A549 (cell line): ENCODE measurements around the gene LGR6. TPM values are rescaled to one million over a fixed set of nuclear protein-coding genes. Genes with fewer than 3 reads are reported as not detected.

Experiments used
- ATAC-seq, 2 experiments: fragments of 200-7000 bp in 1 of 2; fragments of >200 bp in 1 of 2; cut with Nextera tagmentation in 1 of 2; cut with Tn5 transposase in 1 of 2; 3 replicates each; pipeline versions ENCODE4 v1.8.0 to v1.9.1; 2018 to 2020; ENCODE audit warnings: mild to moderate bottlenecking in 1 of 2, moderate library complexity in 1 of 2
- CTCF ChIA-PET: fragments of 300-600 bp; sonication (Branson Sonifier 250); formaldehyde crosslinking; extraction: SDS; loops from one replicate; lab custom pipeline; 2021; ENCODE audit warnings: antibody characterized with exemption, inconsistent platforms; lab: Yijun Ruan, JAX
- POLR2A ChIA-PET: fragments of 350-600 bp; formaldehyde crosslinking; extraction: SDS; loops from one replicate; lab custom pipeline; 2021; ENCODE audit warnings: antibody characterized with exemption, inconsistent platforms; lab: Yijun Ruan, JAX
- DNase-seq, 2 experiments: peaks; one replicate each; pipeline versions ENCODE4 v3.0.0 to v3.0.0-alpha.2; 2011 to 2016; ENCODE audit warnings: low read depth in 1 of 2, low spot score in 1 of 2
- FAIRE-seq: peaks from 2 replicates; lab custom pipeline; 2011; peaks lifted over from hg19 to GRCh38; lab: Jason Lieb, UNC
- H3K27ac ChIP-seq, 2 experiments: fragments of >200 bp; sonication (Bioruptor Twin); formaldehyde crosslinking; 3 replicates each; pipeline ENCODE4 v1.5.1; 2016 to 2017
- H3K4me1 ChIP-seq: fragments of >200 bp; sonication (Bioruptor Twin); formaldehyde crosslinking; 3 replicates; pipeline ENCODE4 v1.6.1; 2016
- H3K4me2 ChIP-seq: fragments of >200 bp; sonication (Bioruptor Twin); formaldehyde crosslinking; 3 replicates; pipeline ENCODE4 v1.6.1; 2016
- H3K4me3 ChIP-seq: fragments of >200 bp; sonication (Bioruptor Twin); formaldehyde crosslinking; 3 replicates; pipeline ENCODE4 v1.5.1; 2016
- H3K9me3 ChIP-seq: fragments of >200 bp; sonication (Bioruptor Twin); formaldehyde crosslinking; 3 replicates; pipeline ENCODE4 v1.6.1; 2016
- BHLHE40 ChIP-seq: IDR thresholded peaks from 2 replicates; pipeline ENCODE4 v1.6.1; 2012; ENCODE audit warnings: low read depth, low read length, inconsistent platforms
- CEBPB ChIP-seq, 2 experiments: fragments of >200 bp in 1 of 2; sonication (Bioruptor Twin) in 1 of 2; formaldehyde crosslinking in 1 of 2; IDR thresholded peaks; 2 replicates each; pipeline ENCODE4 v1.6.1; 2012 to 2016
- CHD2 ChIP-seq: fragments of 150-350 bp; IDR thresholded peaks from 2 replicates; pipeline ENCODE4 v1.6.1; 2014; ENCODE audit warnings: low read length; ENCODE audit not compliant: partially characterized antibody
- CHD4 ChIP-seq: fragments of 200-600 bp; sonication (generic); IDR thresholded peaks from 2 replicates; pipeline ENCODE4 v1.6.1; 2016; ENCODE audit warnings: antibody characterized with exemption, mild to moderate bottlenecking, borderline replicate concordance
- EP300 ChIP-seq, 2 experiments: fragments of >200 bp; sonication (Bioruptor Twin); formaldehyde crosslinking; IDR thresholded peaks; 2 replicates in 1 of 2; 3 replicates in 1 of 2; pipeline ENCODE4 v1.6.1; 2016 to 2017
- ESRRA ChIP-seq: fragments of 150-350 bp; IDR thresholded peaks from 2 replicates; pipeline ENCODE4 v1.6.1; 2014; ENCODE audit warnings: mild to moderate bottlenecking, low read length, borderline replicate concordance
- GATA3 ChIP-seq: IDR thresholded peaks from 2 replicates; pipeline ENCODE4 v1.6.1; 2012; ENCODE audit warnings: borderline replicate concordance
- HOXA7 ChIP-seq: fragments of 250-450 bp; sonication (Bioruptor Pico); IDR thresholded peaks from 2 replicates; pipeline ENCODE4 v1.5.0; 2020; ENCODE audit warnings: mild to moderate bottlenecking, moderate library complexity
- HOXB5 ChIP-seq: fragments of 250-450 bp; sonication (Bioruptor Pico); IDR thresholded peaks from 2 replicates; pipeline ENCODE4 v1.5.0; 2020; ENCODE audit warnings: mild to moderate bottlenecking, moderate library complexity
- JUN ChIP-seq, 2 experiments: fragments of >200 bp; sonication (Bioruptor Twin); formaldehyde crosslinking; IDR thresholded peaks; 2 replicates in 1 of 2; 3 replicates in 1 of 2; pipeline ENCODE4 v1.6.1; 2016 to 2017
- KDM5A ChIP-seq: fragments of 200-600 bp; sonication (generic); IDR thresholded peaks from 2 replicates; pipeline ENCODE4 v1.6.1; 2016; ENCODE audit warnings: antibody characterized with exemption, mild to moderate bottlenecking
- MAZ ChIP-seq: fragments of 150-350 bp; IDR thresholded peaks from 2 replicates; pipeline ENCODE4 v1.6.1; 2014; ENCODE audit warnings: antibody characterized with exemption, low read depth, low read length, borderline replicate concordance
- NFE2L2 ChIP-seq: fragments of 150-350 bp; conservative IDR thresholded peaks from 2 replicates; pipeline ENCODE4 v1.6.1; 2014; ENCODE audit warnings: low read length
- PHF8 ChIP-seq: fragments of 200-600 bp; sonication (generic); IDR thresholded peaks from 2 replicates; pipeline ENCODE4 v1.6.1; 2016; ENCODE audit warnings: low read depth, mild to moderate bottlenecking, antibody characterized with exemption, moderate library complexity, borderline replicate concordance
- POLR2A ChIP-seq: IDR thresholded peaks from 2 replicates; pipeline ENCODE4 v1.6.1; 2012; ENCODE audit warnings: mild to moderate bottlenecking, low read length
- POLR2AphosphoS2 ChIP-seq: conservative IDR thresholded peaks from 2 replicates; pipeline ENCODE4 v1.6.1; 2012; ENCODE audit warnings: low read length, improper control_type of control experiment, inconsistent platforms
- RAD21 ChIP-seq, 2 experiments: fragments of >200 bp in 1 of 2; sonication (Bioruptor Twin) in 1 of 2; formaldehyde crosslinking in 1 of 2; IDR thresholded peaks in 1 of 2; conservative IDR thresholded peaks in 1 of 2; 2 replicates in 1 of 2; 3 replicates in 1 of 2; pipeline ENCODE4 v1.6.1; 2012 to 2018; ENCODE audit warnings: inconsistent platforms in 1 of 2
- RFX5 ChIP-seq: fragments of 450-650 bp; IDR thresholded peaks from 2 replicates; pipeline ENCODE4 v1.7.1; 2014; ENCODE audit warnings: antibody characterized with exemption, mild to moderate bottlenecking, moderate library complexity
- SMC3 ChIP-seq: fragments of >200 bp; sonication (Bioruptor Twin); formaldehyde crosslinking; IDR thresholded peaks from 3 replicates; pipeline ENCODE4 v1.6.1; 2018; ENCODE audit warnings: inconsistent platforms
- ZC3H11A ChIP-seq: fragments of 450-650 bp; IDR thresholded peaks from 2 replicates; pipeline ENCODE4 v1.6.1; 2014; ENCODE audit warnings: antibody characterized with exemption, mild to moderate bottlenecking
- ZFP36 ChIP-seq: fragments of 450-650 bp; IDR thresholded peaks from 2 replicates; pipeline ENCODE4 v1.6.1; 2014; ENCODE audit warnings: borderline replicate concordance; ENCODE audit not compliant: partially characterized antibody
- ZNF302 ChIP-seq: fragments of 250-450 bp; sonication (Bioruptor Pico); IDR thresholded peaks from 2 replicates; pipeline ENCODE4 v1.9.0; 2021; ENCODE audit warnings: inconsistent platforms, mild to moderate bottlenecking, moderate library complexity
- ZSCAN20 ChIP-seq: fragments of 250-450 bp; sonication (Bioruptor Pico); IDR thresholded peaks from 2 replicates; pipeline ENCODE4 v1.8.0; 2022; ENCODE audit warnings: mild to moderate bottlenecking, moderate library complexity
- WGBS: methylation state at CpG from one replicate; pipeline ENCODE4 v1.1.6; 2017; ENCODE audit errors: missing lambda C conversion rate; 5-methylcytosine and 5-hydroxymethylcytosine counted together
- polyA plus RNA-seq, 4 experiments: library from polyadenylated mRNA; depleted of rRNA in 3 of 4; stranded (reverse); fragments of >200 nt; fragmentation: RNase III in 1 of 4; extraction: RNeasy Plus Mini Kit Qiagen cat#74134 plus additional on column Dnase treatment in 1 of 4; gene quantifications; 2 replicates in 3 of 4; 3 replicates in 1 of 4; pipeline ENCODE4 v1.2.3, GENCODE V29; 2011 to 2017
- TF ChIP-seq, protein P1 (sequence below): fragments of 250-450 bp; sonication (Bioruptor Pico); IDR thresholded peaks from 2 replicates; pipeline ENCODE4 v1.5.0; 2021; ENCODE audit warnings: mild to moderate bottlenecking, moderate library complexity, borderline replicate concordance
- TF ChIP-seq, protein P2 (sequence below): fragments of >200 bp; sonication (Bioruptor Twin); formaldehyde crosslinking; IDR thresholded peaks from 3 replicates; pipeline ENCODE4 v1.5.1; 2016
- TF ChIP-seq, protein P3 (sequence below): fragments of 450-650 bp; IDR thresholded peaks from 2 replicates; pipeline ENCODE4 v1.6.1; 2014; ENCODE audit warnings: antibody characterized with exemption
- TF ChIP-seq, protein P4 (sequence below): IDR thresholded peaks from 2 replicates; pipeline ENCODE4 v1.6.1; 2012; ENCODE audit warnings: low read depth, borderline replicate concordance
- TF ChIP-seq, protein P5 (sequence below): IDR thresholded peaks from 2 replicates; pipeline ENCODE4 v1.6.1; 2012

Gene LGR6
- polyA plus RNA-seq, 2 of the 4 experiments (the other 2 are of a cell fraction) = 0.84 to 1.1 TPM

DNA sequence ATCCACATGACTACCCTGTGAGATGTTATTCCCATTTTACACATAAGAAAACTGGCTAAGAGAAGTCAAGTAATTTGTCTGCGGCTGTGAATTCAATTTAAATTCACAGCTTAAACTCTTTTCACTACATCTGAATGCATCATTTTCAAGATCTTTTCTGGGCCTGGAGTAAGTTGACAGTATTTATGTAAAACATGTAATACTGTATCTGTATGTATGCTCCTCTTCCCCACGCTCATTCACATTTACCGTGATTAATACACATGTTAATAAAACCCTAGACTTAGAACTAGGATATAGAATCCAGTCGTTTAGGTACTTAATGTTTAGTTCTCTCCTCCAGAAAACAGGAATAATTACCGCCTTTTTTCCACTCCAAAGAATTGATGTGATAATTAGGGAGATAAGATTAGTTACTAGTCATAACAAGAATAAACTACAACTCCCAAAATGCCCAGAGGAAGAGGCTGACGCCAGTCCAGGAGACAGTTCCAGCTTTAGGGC is 154.5 kb downstream of the LGR6 start:
- peak overlapping the region; percentile 4 to 17; a peak in 1 of 6 replicates for H3K27ac ChIP-seq
- 47% methylated on average over 6 of the region's 6 CpGs for WGBS
- peak overlapping the region; percentile 60 for H3K4me2 ChIP-seq
- ATAC-seq (no peak), DNase-seq (no peak), FAIRE-seq (no peak)
- TF ChIP-seq ESRRA (no peak), ZC3H11A (no peak), EP300 (IDR thresholded peaks at IDR 0.05) (no peak), ZNF302 (no peak), GATA3 (no peak), PHF8 (no peak), ZFP36 (no peak), SMC3 (no peak), POLR2AphosphoS2 (no peak), KDM5A (no peak), BHLHE40 (no peak)
- TF ChIP-seq, protein P1, sequence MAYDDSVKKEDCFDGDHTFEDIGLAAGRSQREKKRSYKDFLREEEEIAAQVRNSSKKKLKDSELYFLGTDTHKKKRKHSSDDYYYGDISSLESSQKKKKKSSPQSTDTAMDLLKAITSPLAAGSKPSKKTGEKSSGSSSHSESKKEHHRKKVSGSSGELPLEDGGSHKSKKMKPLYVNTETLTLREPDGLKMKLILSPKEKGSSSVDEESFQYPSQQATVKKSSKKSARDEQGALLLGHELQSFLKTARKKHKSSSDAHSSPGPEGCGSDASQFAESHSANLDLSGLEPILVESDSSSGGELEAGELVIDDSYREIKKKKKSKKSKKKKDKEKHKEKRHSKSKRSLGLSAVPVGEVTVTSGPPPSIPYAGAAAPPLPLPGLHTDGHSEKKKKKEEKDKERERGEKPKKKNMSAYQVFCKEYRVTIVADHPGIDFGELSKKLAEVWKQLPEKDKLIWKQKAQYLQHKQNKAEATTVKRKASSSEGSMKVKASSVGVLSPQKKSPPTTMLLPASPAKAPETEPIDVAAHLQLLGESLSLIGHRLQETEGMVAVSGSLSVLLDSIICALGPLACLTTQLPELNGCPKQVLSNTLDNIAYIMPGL (CRISPR knock-in tag) = no peak
- TF ChIP-seq, protein P2, sequence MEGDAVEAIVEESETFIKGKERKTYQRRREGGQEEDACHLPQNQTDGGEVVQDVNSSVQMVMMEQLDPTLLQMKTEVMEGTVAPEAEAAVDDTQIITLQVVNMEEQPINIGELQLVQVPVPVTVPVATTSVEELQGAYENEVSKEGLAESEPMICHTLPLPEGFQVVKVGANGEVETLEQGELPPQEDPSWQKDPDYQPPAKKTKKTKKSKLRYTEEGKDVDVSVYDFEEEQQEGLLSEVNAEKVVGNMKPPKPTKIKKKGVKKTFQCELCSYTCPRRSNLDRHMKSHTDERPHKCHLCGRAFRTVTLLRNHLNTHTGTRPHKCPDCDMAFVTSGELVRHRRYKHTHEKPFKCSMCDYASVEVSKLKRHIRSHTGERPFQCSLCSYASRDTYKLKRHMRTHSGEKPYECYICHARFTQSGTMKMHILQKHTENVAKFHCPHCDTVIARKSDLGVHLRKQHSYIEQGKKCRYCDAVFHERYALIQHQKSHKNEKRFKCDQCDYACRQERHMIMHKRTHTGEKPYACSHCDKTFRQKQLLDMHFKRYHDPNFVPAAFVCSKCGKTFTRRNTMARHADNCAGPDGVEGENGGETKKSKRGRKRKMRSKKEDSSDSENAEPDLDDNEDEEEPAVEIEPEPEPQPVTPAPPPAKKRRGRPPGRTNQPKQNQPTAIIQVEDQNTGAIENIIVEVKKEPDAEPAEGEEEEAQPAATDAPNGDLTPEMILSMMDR = no peak
- H3K9me3 ChIP-seq = no peaks in the 10 kb centered on the region
- H3K4me3 ChIP-seq = no peak overlapping the region; the same call in 1 of the 3 replicates
- H3K4me1 ChIP-seq = peaks cover 37% of the 10 kb centered on the region
- ChIA-PET POLR2A (no interaction called here), CTCF (interaction anchor here (0.6 to 2.4 kb wide), 4 partner anchors 18 to 444 kb away, joined by 3 to 12 read pairs (median 4); no protein-coding TSS in a partner anchor)

DNA sequence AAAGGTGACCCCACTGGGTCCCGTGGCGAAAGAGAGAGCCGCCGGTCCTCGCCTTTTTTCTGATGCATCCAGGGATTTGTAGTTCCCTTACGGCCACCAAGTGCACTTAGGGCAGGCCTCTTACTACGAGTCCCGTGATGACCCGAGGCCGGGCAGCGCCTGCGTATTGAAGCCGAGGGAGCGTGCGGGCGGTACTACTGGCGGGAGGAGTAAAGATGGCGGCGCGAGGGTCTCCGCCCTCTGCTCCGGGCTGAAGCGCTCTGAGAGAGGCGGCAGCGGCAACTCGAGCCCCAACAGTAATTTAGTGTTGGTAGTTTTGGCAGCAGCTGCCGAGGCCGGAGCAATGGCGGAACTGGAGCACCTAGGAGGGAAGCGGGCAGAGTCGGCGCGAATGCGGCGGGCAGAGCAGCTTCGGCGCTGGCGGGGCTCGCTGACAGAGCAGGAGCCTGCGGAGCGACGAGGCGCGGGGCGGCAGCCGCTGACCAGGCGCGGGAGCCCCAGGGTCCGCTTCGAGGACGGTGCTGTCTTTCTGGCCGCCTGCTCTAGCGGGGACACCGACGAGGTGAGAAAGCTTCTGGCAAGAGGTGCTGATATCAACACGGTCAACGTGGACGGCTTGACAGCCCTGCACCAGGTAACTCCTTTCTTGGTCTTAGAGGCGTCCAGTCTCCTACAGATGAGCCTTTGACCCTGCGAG is 155.1 kb downstream of the LGR6 start, which contains the start of gene PPP1R12B:
TSS of gene PPP1R12B (plus strand) at position 191 of the 697 bp plus-strand sequence. CDS start at position 344, 153 bp downstream.
- ChIA-PET CTCF (interaction anchor here (0.6 to 2.4 kb wide), 6 partner anchors 17 to 370 kb away, joined by 3 to 12 read pairs (median 4); partner anchors contain the start of gene LGR6), POLR2A (no interaction called here)
- DNase-seq = peak; percentile 86 to 99
- Histone ChIP-seq H3K4me3 (peak within 1 kb of the TSS; percentile 86), H3K4me2 (peak within 1 kb of the TSS; percentile 88), H3K4me1 (peaks cover 38% of the 10 kb centered on the region), H3K9me3 (no peaks in the 10 kb centered on the region), H3K27ac (peak within 1 kb of the TSS; percentile 87 to 92)
- TF ChIP-seq, protein P3, sequence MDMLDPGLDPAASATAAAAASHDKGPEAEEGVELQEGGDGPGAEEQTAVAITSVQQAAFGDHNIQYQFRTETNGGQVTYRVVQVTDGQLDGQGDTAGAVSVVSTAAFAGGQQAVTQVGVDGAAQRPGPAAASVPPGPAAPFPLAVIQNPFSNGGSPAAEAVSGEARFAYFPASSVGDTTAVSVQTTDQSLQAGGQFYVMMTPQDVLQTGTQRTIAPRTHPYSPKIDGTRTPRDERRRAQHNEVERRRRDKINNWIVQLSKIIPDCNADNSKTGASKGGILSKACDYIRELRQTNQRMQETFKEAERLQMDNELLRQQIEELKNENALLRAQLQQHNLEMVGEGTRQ = peak; percentile 76
- TF ChIP-seq, protein P4, sequence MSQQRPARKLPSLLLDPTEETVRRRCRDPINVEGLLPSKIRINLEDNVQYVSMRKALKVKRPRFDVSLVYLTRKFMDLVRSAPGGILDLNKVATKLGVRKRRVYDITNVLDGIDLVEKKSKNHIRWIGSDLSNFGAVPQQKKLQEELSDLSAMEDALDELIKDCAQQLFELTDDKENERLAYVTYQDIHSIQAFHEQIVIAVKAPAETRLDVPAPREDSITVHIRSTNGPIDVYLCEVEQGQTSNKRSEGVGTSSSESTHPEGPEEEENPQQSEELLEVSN = no peak
- TF ChIP-seq RFX5 (no peak), ZC3H11A (no peak), BHLHE40 (peak; percentile 45), HOXA7 (CRISPR knock-in tag) (no peak), RAD21 (conservative IDR thresholded peaks at IDR 0.05 in 1 of 2, IDR thresholded peaks at IDR 0.05 in 1 of 2) (0 out of 5 replicates have a peak, but pooled peaks of 1 of the 2 experiments have one; percentile 16), MAZ (no peak), CHD2 (no peak), EP300 (IDR thresholded peaks at IDR 0.05) (no peak), JUN (IDR thresholded peaks at IDR 0.05) (peak; percentile 58 to 82; a peak in 2 of 5 replicates), KDM5A (peak; percentile 19; the same call in 1 of the 2 replicates), NFE2L2 (no peak), PHF8 (peak; percentile 54; the same call in 1 of the 2 replicates), ZSCAN20 (CRISPR knock-in tag) (no peak), CHD4 (no peak), HOXB5 (CRISPR knock-in tag) (no peak), CEBPB (IDR thresholded peaks at IDR 0.05) (peak in 1 of 2 experiments; percentile 39; a peak in 1 of 4 replicates), POLR2A (peak; percentile 77)
- TF ChIP-seq, protein P5, sequence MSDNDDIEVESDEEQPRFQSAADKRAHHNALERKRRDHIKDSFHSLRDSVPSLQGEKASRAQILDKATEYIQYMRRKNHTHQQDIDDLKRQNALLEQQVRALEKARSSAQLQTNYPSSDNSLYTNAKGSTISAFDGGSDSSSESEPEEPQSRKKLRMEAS = peak; percentile 59
- 2% methylated on average over 33 of the region's 60 CpGs for WGBS
- peak; percentile 98 to 99 for ATAC-seq
- no peak for FAIRE-seq
